KMS-11 (cell line): ENCODE measurements around the gene CBX1.
"Not testable (repeated sequence)": the region's sequence is repeated elsewhere in the genome, so short reads cannot be mapped to it uniquely, and the experiment has no call there.

Experiments used
- H2AFZ ChIP-seq: fragments of 200-600 bp; sonication (generic); 2 replicates; pipeline ENCODE4 v1.6.1; 2016; ENCODE audit warnings: antibody characterized with exemption, mixed run types, low read depth
- H3K27ac ChIP-seq: fragments of 200-600 bp; sonication (generic); 2 replicates; pipeline ENCODE4 v1.6.1; 2016; ENCODE audit warnings: mild to moderate bottlenecking, mixed run types
- H3K27me3 ChIP-seq: fragments of 200-600 bp; sonication (generic); 2 replicates; pipeline ENCODE4 v1.6.1; 2017; ENCODE audit warnings: mild to moderate bottlenecking, low read depth, mixed run types, moderate library complexity; ENCODE audit not compliant: insufficient read depth
- H3K36me3 ChIP-seq: fragments of 200-600 bp; sonication (generic); 2 replicates; pipeline ENCODE4 v1.6.1; 2017; ENCODE audit warnings: mild to moderate bottlenecking, mixed run types; ENCODE audit not compliant: insufficient read depth
- H3K4me1 ChIP-seq: fragments of 200-600 bp; sonication (generic); 2 replicates; pipeline ENCODE4 v1.6.1; 2016; ENCODE audit warnings: mild to moderate bottlenecking, low read depth, mixed run types; ENCODE audit not compliant: poor library complexity, severe bottlenecking
- H3K4me2 ChIP-seq: fragments of 200-600 bp; sonication (generic); 2 replicates; pipeline ENCODE4 v1.7.0; 2016; ENCODE audit warnings: mild to moderate bottlenecking, mixed run types
- H3K4me3 ChIP-seq: fragments of 200-600 bp; sonication (generic); IDR thresholded peaks from 2 replicates; pipeline ENCODE4 v1.6.1; 2017; ENCODE audit warnings: low read depth, low read length, mixed read lengths; ENCODE audit not compliant: insufficient read depth
- H3K79me2 ChIP-seq: fragments of 200-600 bp; sonication (generic); 2 replicates; pipeline ENCODE4 v1.6.1; 2016; ENCODE audit warnings: low read depth, mixed run types; ENCODE audit not compliant: insufficient read depth
- H3K9ac ChIP-seq: fragments of 200-600 bp; sonication (generic); 2 replicates; pipeline ENCODE4 v1.6.1; 2016; ENCODE audit warnings: mild to moderate bottlenecking, mixed run types
- H4K20me1 ChIP-seq: fragments of 200-600 bp; sonication (generic); 2 replicates; pipeline ENCODE4 v1.6.1; 2016; ENCODE audit warnings: mild to moderate bottlenecking, mixed run types; ENCODE audit not compliant: insufficient read depth
- CTCF ChIP-seq: fragments of 200-600 bp; sonication (generic); conservative IDR thresholded peaks from 2 replicates; pipeline ENCODE4 v1.6.1; 2017; ENCODE audit warnings: low read depth, mild to moderate bottlenecking, antibody characterized with exemption, low read length, moderate library complexity, mixed read lengths

CBX1 gene

GRCh38 chr17:48036693-48037035, 64.6 kb downstream of the CBX1 start:
- Histone ChIP-seq H3K36me3 (no peaks in the 10 kb centered on the region), H3K4me2 (peak overlapping the region; percentile 42; the same call in 1 of the 2 replicates), H2AFZ (peak overlapping the region; percentile 82), H3K4me1 (peaks cover 15% of the 10 kb centered on the region), H3K27me3 (no peaks in the 10 kb centered on the region; the same call in 1 of the 2 replicates), H3K4me3 (no peak overlapping the region), H3K79me2 (no peaks in the 10 kb centered on the region), H3K9ac (0 out of 2 replicates have a peak overlapping the region, but pooled peaks have one; percentile 37), H4K20me1 (no peaks in the 10 kb centered on the region), H3K27ac (no peak overlapping the region)
- no peak for TF ChIP-seq CTCF

GRCh38 chr17:48034734-48035133, 66.5 kb downstream of the CBX1 start:
- not testable (repeated sequence) for H3K36me3 ChIP-seq, H3K4me2 ChIP-seq, H2AFZ ChIP-seq, H3K4me3 ChIP-seq, H3K79me2 ChIP-seq, H4K20me1 ChIP-seq, H3K9ac ChIP-seq, H3K27me3 ChIP-seq, H3K27ac ChIP-seq
- peaks cover 15% of the 10 kb centered on the region for H3K4me1 ChIP-seq

DNA sequence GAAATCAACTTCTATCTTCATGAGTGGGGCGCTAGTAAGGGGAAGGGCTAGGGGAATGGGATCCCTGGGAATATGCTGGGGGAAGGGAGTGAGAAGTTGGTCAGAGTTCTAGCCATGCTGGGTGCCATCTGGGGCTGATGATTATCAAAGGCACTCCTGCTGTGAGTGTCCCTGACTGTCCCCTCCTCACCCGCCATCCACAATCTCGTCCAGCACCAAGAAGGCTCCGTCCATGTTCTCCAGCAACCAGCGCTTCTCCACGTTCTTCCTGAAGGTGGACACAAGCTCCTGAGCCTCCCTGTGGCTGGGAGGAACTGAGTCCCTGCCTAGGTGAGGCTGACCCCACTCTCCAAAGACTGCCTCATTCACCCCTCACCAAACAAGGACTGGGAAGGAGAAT, 69.3 kb downstream of the CBX1 start:
- TF ChIP-seq CTCF = no peak
- Histone ChIP-seq H3K79me2 (no peaks in the 10 kb centered on the region), H3K4me1 (peaks cover 10% of the 10 kb centered on the region), H3K27me3 (no peaks in the 10 kb centered on the region; the same call in 1 of the 2 replicates), H3K9ac (no peak overlapping the region), H3K27ac (no peak overlapping the region), H4K20me1 (no peaks in the 10 kb centered on the region), H3K4me2 (no peak overlapping the region), H3K36me3 (no peaks in the 10 kb centered on the region), H2AFZ (no peak overlapping the region), H3K4me3 (no peak overlapping the region)

GRCh38 chr17:48030531-48030930, 70.7 kb downstream of the CBX1 start:
- Histone ChIP-seq H3K4me1 (peaks cover 15% of the 10 kb centered on the region), H3K9ac (no peak overlapping the region), H3K27me3 (no peaks in the 10 kb centered on the region; the same call in 1 of the 2 replicates), H3K4me3 (no peak overlapping the region), H2AFZ (no peak overlapping the region), H3K79me2 (no peaks in the 10 kb centered on the region), H3K36me3 (no peaks in the 10 kb centered on the region), H3K27ac (no peak overlapping the region), H4K20me1 (no peaks in the 10 kb centered on the region), H3K4me2 (no peak overlapping the region)
- no peak for TF ChIP-seq CTCF

GRCh38 chr17:48028736-48029135, 72.5 kb downstream of the CBX1 start:
- TF ChIP-seq CTCF = no peak
- Histone ChIP-seq H2AFZ (no peak overlapping the region), H3K4me2 (no peak overlapping the region), H3K79me2 (no peaks in the 10 kb centered on the region), H3K9ac (no peak overlapping the region), H3K36me3 (no peaks in the 10 kb centered on the region), H3K27me3 (no peaks in the 10 kb centered on the region; the same call in 1 of the 2 replicates), H3K27ac (no peak overlapping the region), H4K20me1 (no peaks in the 10 kb centered on the region), H3K4me3 (no peak overlapping the region), H3K4me1 (peaks cover 15% of the 10 kb centered on the region)
